Esophagus muscularis mucosa (tissue), 3 donors: ENCODE results near the gene TOLLIP.

Source experiments
- EP300 ChIP-seq: sonication (generic); formaldehyde crosslinking; IDR thresholded peaks from one replicate; pipeline ENCODE4 v1.6.1; 2017; ENCODE audit warnings: antibody characterized with exemption
- POLR2AphosphoS5 ChIP-seq, 2 donors: sonication (generic); formaldehyde crosslinking; IDR thresholded peaks; one replicate each; pipeline ENCODE4 v1.6.1; 2017; ENCODE audit warnings: antibody characterized with exemption in 2 of 2

- no peak for TF ChIP-seq EP300
- TF ChIP-seq POLR2AphosphoS5 (IDR thresholded peaks at IDR 0.05), result no peak
Measured at GRCh38 chr11:1234054-1234720, 75.2 kb downstream of the TOLLIP start.
